Naive thymus-derived CD8-positive, alpha-beta T cell (primary cell): ENCODE measurements around the gene FHL2. TPM values are rescaled to one million over a fixed set of nuclear protein-coding genes. Genes with fewer than 3 reads are reported as not detected.

Experiments
- ATAC-seq, 2 donors: fragments of 150-1000 bp; cut with Tn5 transposase in 1 of 2; sonication (Bioruptor Pico), chemical (Tn5 transposase) in 1 of 2; 1 replicate in 1 of 2; 2 replicates in 1 of 2; pipeline ENCODE4 v1.10.0; 2021; ENCODE audit warnings: mild to moderate bottlenecking in 2 of 2, moderate library complexity in 2 of 2
- POLR2A ChIA-PET: fragments of 350-600 bp; sonication (Branson Sonifier 250); formaldehyde crosslinking; loops from one replicate; lab custom pipeline; 2021; ENCODE audit warnings: antibody characterized with exemption; lab: Charles Lee
- DNase-seq, 10 donors: peaks; one replicate each; pipeline versions ENCODE4 v3.0.0 to v3.0.0-alpha.2; 2020 to 2022
- H3K27ac Mint-ChIP-seq, 10 donors: one replicate each; pipeline ENCODE4 v1.8.0; 2020 to 2022; ENCODE audit warnings: mild to moderate bottlenecking in 10 of 10, mixed read lengths in 10 of 10, moderate library complexity in 4 of 10, inconsistent platforms in 1 of 10
- H3K27me3 Mint-ChIP-seq, 5 donors: one replicate each; pipeline ENCODE4 v1.8.0; 2021 to 2022; ENCODE audit warnings: mixed read lengths in 5 of 5
- H3K36me3 Mint-ChIP-seq, 3 donors: one replicate each; pipeline ENCODE4 v1.8.0; 2020 to 2022; ENCODE audit warnings: mixed read lengths in 3 of 3, mild to moderate bottlenecking in 2 of 3, inconsistent platforms in 1 of 3
- H3K4me1 Mint-ChIP-seq, 4 donors: one replicate each; pipeline ENCODE4 v1.8.0; 2021 to 2022; ENCODE audit warnings: mixed read lengths in 4 of 4
- H3K4me3 Mint-ChIP-seq, 10 donors: one replicate each; pipeline ENCODE4 v1.8.0; 2020 to 2022; ENCODE audit warnings: mild to moderate bottlenecking in 10 of 10, mixed read lengths in 10 of 10, moderate library complexity in 6 of 10, inconsistent platforms in 1 of 10
- H3K9me3 Mint-ChIP-seq, 9 donors: one replicate each; pipeline ENCODE4 v1.8.0; 2020 to 2022; ENCODE audit warnings: mixed read lengths in 9 of 9, mild to moderate bottlenecking in 3 of 9, inconsistent platforms in 1 of 9, moderate library complexity in 1 of 9
- polyA plus RNA-seq, 3 donors: library from polyadenylated mRNA; unstranded; fragments of 300-500 nt; fragmentation: Illumina TruSeq; gene quantifications; one replicate each; pipeline ENCODE4 v1.2.3, GENCODE V29; 2021
- total RNA-seq, 8 experiments: library from RNA in 2 of 8; stranded (reverse) in 2 of 8; gene quantifications; one replicate each; pipeline ENCODE4 v1.2.3 and lab custom pipeline; 2021 to 2026

The FHL2 gene
- total and polyA plus RNA-seq, 5 experiments from 2014 or later = 2.0 to 2.8 (median 2.6) TPM; not detected in 2

- no peak overlapping the region for H3K4me3 Mint-ChIP-seq
- no peak overlapping the region for H3K27ac Mint-ChIP-seq
- H3K36me3 Mint-ChIP-seq = no peaks in the 10 kb centered on the region
- H3K9me3 Mint-ChIP-seq = no peaks in the 10 kb centered on the region
- ATAC-seq = no peak
- H3K4me1 Mint-ChIP-seq = peaks cover 0 to 6% (median 4%) of the 10 kb centered on the region in 4 donors
- POLR2A ChIA-PET = no interaction called here
- peaks cover 0 to 16% (median 0%) of the 10 kb centered on the region in 5 donors for H3K27me3 Mint-ChIP-seq
- no peak for DNase-seq
Measured at GRCh38 chr2:105393373-105394055, 5.3 kb downstream of the FHL2 start.

GRCh38 chr2:105391763-105392662, 6.8 kb downstream of the FHL2 start:
- DNase-seq (no peak), ATAC-seq (no peak)
- Mint-ChIP-seq H3K4me1 (no peaks in the 10 kb centered on the region), H3K9me3 (no peaks in the 10 kb centered on the region), H3K36me3 (no peaks in the 10 kb centered on the region), H3K4me3 (no peak overlapping the region), H3K27me3 (peaks cover 0 to 5% (median 0%) of the 10 kb centered on the region in 5 donors), H3K27ac (peak overlapping the region in 1 of 10 donors; percentile 80)
- POLR2A ChIA-PET = no interaction called here

- Mint-ChIP-seq H3K27ac (no peak overlapping the region), H3K4me3 (no peak overlapping the region), H3K27me3 (peaks cover 0 to 2% (median 0%) of the 10 kb centered on the region in 5 donors), H3K9me3 (no peaks in the 10 kb centered on the region), H3K4me1 (no peaks in the 10 kb centered on the region), H3K36me3 (no peaks in the 10 kb centered on the region)
- no peak for DNase-seq
- POLR2A ChIA-PET = no interaction called here
- ATAC-seq = no peak
Measured at GRCh38 chr2:105391058-105391627, 7.7 kb downstream of the FHL2 start.

GRCh38 chr2:105390454-105390853, 8.4 kb downstream of the FHL2 start:
- H3K27ac Mint-ChIP-seq = peak overlapping the region in 2 of 10 donors; percentile 31 to 41
- no peak overlapping the region for H3K4me3 Mint-ChIP-seq
- H3K36me3 Mint-ChIP-seq = no peaks in the 10 kb centered on the region
- ATAC-seq = no peak
- peaks cover 0 to 2% (median 0%) of the 10 kb centered on the region in 5 donors for H3K27me3 Mint-ChIP-seq
- no peak for DNase-seq
- H3K9me3 Mint-ChIP-seq = no peaks in the 10 kb centered on the region
- POLR2A ChIA-PET = no interaction called here
- H3K4me1 Mint-ChIP-seq = no peaks in the 10 kb centered on the region

- Mint-ChIP-seq H3K4me3 (no peak overlapping the region), H3K36me3 (peaks cover 0 to 2% (median 0%) of the 10 kb centered on the region in 3 donors), H3K4me1 (no peaks in the 10 kb centered on the region), H3K9me3 (no peaks in the 10 kb centered on the region), H3K27ac (no peak overlapping the region), H3K27me3 (no peaks in the 10 kb centered on the region)
- POLR2A ChIA-PET = no interaction called here
- no peak for ATAC-seq
- DNase-seq = no peak
Measured at GRCh38 chr2:105388971-105389381, 9.9 kb downstream of the FHL2 start.

- Mint-ChIP-seq H3K4me1 (no peaks in the 10 kb centered on the region), H3K9me3 (no peaks in the 10 kb centered on the region), H3K4me3 (no peak overlapping the region), H3K36me3 (peaks cover 0 to 2% (median 0%) of the 10 kb centered on the region in 3 donors), H3K27ac (no peak overlapping the region), H3K27me3 (no peaks in the 10 kb centered on the region)
- no peak for ATAC-seq
- POLR2A ChIA-PET = no interaction called here
- DNase-seq = no peak
Measured at GRCh38 chr2:105387225-105387624, 11.6 kb downstream of the FHL2 start.

GRCh38 chr2:105385731-105386540, 12.9 kb downstream of the FHL2 start:
- H3K9me3 Mint-ChIP-seq = no peaks in the 10 kb centered on the region
- no peaks in the 10 kb centered on the region for H3K27me3 Mint-ChIP-seq
- peaks cover 0 to 2% (median 0%) of the 10 kb centered on the region in 3 donors for H3K36me3 Mint-ChIP-seq
- POLR2A ChIA-PET = interaction anchor here (0.6 kb wide), 1 partner anchor 12 kb away, joined by 5 read pairs; no protein-coding TSS in a partner anchor
- ATAC-seq (no peak), DNase-seq (no peak)
- no peak overlapping the region for H3K4me3 Mint-ChIP-seq
- H3K27ac Mint-ChIP-seq = no peak overlapping the region
- peaks cover 0 to under 1% (median 0%) of the 10 kb centered on the region in 4 donors for H3K4me1 Mint-ChIP-seq

- no peak overlapping the region for H3K4me3 Mint-ChIP-seq
- H3K27ac Mint-ChIP-seq = no peak overlapping the region
- POLR2A ChIA-PET = interaction anchor here (0.6 kb wide), 1 partner anchor 922 kb away, joined by 3 read pairs; no protein-coding TSS in a partner anchor
- peaks cover 0 to 2% (median 0%) of the 10 kb centered on the region in 3 donors for H3K36me3 Mint-ChIP-seq
- peaks cover 0 to 8% (median 0%) of the 10 kb centered on the region in 4 donors for H3K4me1 Mint-ChIP-seq
- DNase-seq (no peak), ATAC-seq (no peak)
- H3K27me3 Mint-ChIP-seq = no peaks in the 10 kb centered on the region
- H3K9me3 Mint-ChIP-seq = no peaks in the 10 kb centered on the region
Measured at GRCh38 chr2:105384861-105385260, 14.0 kb downstream of the FHL2 start.

GRCh38 chr2:105384216-105384615, 14.6 kb downstream of the FHL2 start:
- no peak overlapping the region for H3K4me3 Mint-ChIP-seq
- H3K36me3 Mint-ChIP-seq = peaks cover 0 to 2% (median 0%) of the 10 kb centered on the region in 3 donors
- DNase-seq (no peak), ATAC-seq (no peak)
- H3K27me3 Mint-ChIP-seq = no peaks in the 10 kb centered on the region
- H3K27ac Mint-ChIP-seq = no peak overlapping the region
- no peaks in the 10 kb centered on the region for H3K9me3 Mint-ChIP-seq
- H3K4me1 Mint-ChIP-seq = peaks cover 0 to 8% (median 0%) of the 10 kb centered on the region in 4 donors
- POLR2A ChIA-PET = no interaction called here

GRCh38 chr2:105383432-105384166, 15.3 kb downstream of the FHL2 start:
- POLR2A ChIA-PET = no interaction called here
- DNase-seq (no peak), ATAC-seq (no peak)
- Mint-ChIP-seq H3K4me1 (peaks cover 0 to 8% (median 0%) of the 10 kb centered on the region in 4 donors), H3K36me3 (peaks cover 0 to 2% (median 0%) of the 10 kb centered on the region in 3 donors), H3K4me3 (no peak overlapping the region), H3K27ac (no peak overlapping the region), H3K27me3 (no peaks in the 10 kb centered on the region), H3K9me3 (no peaks in the 10 kb centered on the region)

GRCh38 chr2:105382177-105382576, 16.7 kb downstream of the FHL2 start:
- Mint-ChIP-seq H3K27me3 (no peaks in the 10 kb centered on the region), H3K27ac (no peak overlapping the region), H3K4me3 (no peak overlapping the region), H3K36me3 (peaks cover 0 to 2% (median 0%) of the 10 kb centered on the region in 3 donors), H3K4me1 (peaks cover 0 to 8% (median 0%) of the 10 kb centered on the region in 4 donors), H3K9me3 (no peaks in the 10 kb centered on the region)
- POLR2A ChIA-PET = no interaction called here
- ATAC-seq = no peak
- no peak for DNase-seq
